GM18508 (cell line): ENCODE results near the gene CYP27A1.
"Not testable (repeated sequence)": the region's sequence is repeated elsewhere in the genome, so short reads cannot be mapped to it uniquely, and the experiment has no call there.

Experiments
- ATAC-seq: cut with Tn5 transposase; IDR thresholded peaks from one replicate; pipeline ENCODE4 v1.9.1; 2021; ENCODE audit warnings: moderate number of reproducible peaks; ENCODE audit not compliant: insufficient read depth, unreplicated experiment

Gene CYP27A1

DNA sequence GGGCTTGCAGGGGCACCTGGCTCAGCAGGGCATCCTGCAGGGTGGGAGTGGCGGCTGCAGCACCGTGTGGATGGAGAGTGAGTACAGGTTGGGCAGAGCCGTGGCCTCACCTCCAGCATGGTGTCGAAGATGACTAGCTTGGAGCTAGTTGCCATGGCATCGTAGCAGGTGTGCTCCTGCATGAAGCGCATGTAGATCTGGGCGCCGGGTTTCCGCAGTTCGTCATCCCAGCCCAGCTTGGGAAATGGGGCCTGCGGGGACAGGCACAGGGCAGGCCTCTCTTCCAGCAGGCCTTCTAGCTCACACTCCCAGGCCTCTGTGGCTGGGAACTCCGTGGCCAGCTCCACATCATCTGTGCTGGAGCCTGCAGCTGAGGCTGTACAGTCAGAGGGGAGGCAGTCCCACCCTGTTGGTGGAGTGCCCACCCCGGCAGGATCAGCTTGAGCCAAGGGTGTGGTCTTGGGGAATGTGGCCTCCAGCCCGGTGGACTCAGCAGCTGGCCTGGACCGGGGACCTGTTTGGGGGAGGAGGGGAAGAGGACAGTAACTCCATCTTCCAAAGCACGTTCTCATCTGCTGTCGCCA, 48.0 kb downstream of the CYP27A1 start:
- ATAC-seq: no peak

DNA sequence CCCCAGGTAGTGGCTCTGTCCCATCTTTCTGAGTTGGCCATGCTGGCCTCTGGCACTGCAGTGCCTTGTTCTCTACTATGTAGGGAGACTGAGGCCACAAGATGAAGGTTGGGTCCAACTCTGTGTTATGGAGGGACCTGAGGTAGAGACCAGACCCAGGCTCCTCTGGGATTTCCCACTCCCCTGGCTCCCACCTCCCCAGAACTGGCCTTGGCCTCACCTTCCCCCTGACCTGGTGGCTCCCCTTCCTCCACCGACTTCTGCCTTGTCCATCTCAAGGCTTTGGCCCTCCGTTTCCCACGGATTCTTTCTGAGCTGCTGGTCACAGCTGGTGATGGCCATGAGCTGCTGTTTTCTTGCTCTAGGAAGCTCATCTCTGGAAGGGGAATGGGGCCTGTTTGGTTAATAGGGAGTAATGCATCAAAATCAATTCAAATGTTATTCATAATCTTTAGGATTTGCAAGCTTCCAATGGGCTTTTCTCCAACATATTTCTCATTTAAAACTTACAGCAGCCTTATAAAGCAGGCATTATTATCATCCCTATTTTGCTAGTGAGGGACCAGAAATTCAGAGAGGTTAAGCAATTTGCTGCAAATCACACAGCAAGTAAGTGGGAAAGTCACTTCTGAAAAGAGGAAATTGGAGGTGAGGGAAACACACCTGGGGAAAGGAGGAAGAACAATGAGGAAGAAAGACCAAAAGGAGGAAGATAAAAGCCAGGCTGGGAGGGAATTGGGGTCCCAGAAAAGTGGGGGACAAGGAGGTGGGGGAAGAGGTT, 48.8 kb downstream of the CYP27A1 start:
- ATAC-seq: no peak

DNA sequence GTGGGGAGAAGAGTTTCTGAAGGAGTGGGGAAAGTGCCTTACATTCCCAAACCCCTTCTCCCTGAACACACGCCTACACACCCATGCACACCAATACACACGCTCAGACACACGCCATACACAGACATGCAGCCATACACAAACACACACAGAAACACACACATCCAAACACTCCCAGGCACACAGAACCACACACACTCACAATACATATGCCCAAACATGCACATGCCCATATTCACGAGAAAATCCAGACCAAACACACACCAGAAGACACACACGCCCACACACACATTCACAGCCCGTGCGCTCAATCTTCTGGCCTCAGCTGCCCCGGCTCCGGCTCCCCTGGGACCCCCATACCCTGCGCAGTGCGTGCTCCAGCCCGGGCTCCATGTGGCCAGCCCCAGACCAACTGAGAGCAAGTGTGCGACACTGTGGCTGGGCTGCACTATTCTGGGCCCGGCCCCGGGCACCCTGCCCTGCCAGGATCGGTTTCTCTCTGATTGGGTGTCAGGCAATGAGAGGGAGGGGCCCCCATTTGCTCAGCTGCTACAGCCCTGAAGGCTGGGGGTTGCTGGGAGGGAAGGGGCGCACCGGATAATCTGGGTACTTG, 49.5 kb downstream of the CYP27A1 start, which contains the start of gene PRKAG3:
PRKAG3 (minus strand) TSS at position 426 of the 613 bp plus-strand sequence.
- no peak for ATAC-seq

DNA sequence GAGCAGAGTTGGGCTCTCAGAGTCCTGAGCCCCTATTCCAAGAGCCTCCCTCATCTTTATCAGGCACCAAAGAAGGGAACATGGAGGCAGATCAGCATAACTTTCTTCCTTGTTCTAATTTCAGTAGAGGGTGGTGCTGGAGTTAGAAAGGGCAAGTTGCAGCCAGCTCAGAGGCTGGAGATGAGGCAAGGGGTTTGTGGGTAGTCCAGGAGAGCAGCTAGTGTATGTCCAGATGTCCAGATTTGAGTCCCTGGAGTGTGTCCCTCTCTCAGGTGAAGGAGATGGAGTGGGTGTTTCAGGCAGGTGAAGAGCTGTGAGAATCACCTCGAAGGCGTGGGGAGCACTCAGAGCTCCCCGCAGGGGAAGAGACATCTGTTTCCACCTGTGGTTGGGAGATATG, 50.1 kb downstream of the CYP27A1 start:
- ATAC-seq: no peak

DNA sequence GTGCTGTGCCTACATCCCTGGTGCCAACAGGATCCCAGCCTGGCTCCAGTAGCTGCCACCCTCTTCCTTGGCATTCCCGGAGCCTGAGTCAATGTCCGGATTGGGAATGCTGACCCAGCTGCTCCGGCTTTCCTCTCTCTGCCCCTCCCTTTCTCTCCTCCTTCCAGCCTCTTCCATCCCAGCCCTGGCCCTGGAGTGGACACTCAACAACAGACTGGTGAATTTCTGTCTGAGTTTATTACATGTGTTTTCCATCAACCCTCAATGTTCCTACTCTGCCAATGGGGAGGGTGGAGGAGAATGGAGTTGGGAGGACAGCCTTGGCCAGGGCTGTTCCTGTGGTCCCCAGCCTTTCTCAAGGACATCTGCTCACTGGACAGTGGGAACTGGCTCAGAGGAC, 50.6 kb downstream of the CYP27A1 start:
- ATAC-seq: no peak

DNA sequence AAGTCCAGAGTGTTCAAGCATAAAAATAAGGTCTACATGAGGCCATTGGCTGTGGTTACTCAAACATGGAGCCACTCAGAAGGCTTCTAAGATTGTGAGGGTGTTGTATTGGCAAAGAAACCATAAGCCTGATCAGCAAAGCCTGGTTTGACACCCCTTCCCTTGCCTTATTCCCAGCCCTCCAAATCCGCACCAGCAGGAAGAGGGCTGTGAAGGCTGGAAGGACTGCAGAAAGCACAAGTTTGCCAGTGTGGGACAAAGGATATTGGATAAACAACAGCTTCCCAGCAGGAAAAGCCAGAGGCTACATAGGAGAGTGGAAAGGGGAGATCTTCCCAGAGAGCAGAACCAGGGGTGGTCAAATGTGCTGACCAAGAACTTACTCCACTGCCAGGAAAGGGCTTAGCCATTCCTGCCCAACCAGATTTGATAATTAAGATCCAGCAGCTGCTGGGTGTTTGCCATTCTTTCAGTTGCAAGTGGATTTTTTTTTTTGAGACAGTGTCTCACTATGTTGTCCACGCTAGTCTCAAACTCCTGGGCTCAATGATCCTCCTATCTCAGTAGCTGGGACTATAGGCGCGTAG, 51.2 kb downstream of the CYP27A1 start:
- no peak for ATAC-seq

DNA sequence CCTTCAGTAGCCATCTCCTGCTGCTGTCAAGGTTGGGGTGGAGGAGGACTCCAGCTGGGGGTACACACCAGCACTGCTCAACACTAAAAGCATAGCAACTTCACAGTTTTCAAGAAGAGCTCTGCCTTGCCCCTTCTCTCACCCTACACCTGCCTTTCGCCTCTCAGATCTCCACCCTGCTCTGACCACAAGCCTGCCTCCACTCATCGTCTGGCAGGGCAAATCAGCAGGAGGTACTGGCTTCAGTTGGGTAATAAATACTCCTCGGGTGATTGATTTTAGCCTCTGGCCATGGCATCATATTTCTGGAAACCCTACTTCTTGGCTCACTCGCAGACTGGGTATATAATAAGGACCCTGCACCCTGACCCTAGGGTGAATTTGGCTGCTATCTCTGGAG, 52.7 kb downstream of the CYP27A1 start:
- no peak for ATAC-seq

DNA sequence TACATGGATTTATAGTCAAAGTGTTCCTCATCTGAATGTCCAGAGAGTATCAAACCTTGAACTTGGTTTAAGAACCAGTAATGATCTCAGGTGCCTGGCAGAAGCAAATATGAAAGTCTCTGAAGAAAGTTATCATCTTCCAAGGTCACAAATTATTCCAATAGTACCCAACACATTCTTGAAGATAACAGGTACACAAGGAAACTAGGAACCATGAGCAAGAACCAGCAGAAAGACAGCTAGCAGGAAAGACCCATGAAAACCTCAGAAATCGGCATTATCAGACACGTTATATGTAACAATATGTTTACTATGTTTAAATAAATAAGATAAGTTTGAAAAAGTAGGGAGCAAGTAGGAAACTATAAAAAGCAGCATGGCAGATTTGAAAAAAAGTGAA, 55.5 kb downstream of the CYP27A1 start:
- no peak for ATAC-seq

DNA sequence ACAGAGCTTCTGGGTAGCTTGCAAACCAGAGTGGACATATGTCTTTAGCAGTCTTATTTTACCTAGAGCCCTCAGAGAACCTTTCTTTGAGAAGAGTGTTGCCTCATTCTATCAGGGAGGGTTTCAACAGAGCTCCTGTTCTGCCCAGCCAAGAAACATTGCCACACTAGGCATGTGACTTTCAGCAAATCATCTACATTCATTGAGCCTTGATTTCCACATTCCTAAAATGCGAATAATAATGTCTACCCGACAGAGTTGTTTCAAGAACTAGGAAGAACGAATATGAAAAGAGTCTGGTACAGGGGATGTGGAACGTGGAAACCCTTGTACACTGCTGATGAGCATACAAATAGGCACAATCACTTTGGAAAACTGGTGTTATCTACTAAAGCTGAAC, 57.5 kb downstream of the CYP27A1 start:
- no peak for ATAC-seq

DNA sequence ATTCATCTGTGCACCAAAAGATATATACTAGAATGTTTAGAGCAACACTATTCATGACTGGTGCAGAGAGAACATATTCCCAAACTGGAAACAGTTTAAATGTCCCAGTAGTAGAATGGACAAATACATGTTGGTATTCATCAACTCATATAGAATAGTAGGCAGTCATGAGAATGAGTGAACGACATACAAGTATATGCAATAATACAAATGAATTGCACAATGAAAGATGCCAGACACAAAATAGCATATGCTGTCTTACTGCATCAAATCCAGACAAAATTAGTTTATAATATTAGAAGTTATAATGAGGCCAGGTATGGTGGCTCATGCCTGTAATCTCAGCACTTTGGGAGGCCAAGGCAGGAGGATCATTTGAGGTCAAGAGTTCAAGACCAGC, 57.9 kb downstream of the CYP27A1 start:
- ATAC-seq: no peak

DNA sequence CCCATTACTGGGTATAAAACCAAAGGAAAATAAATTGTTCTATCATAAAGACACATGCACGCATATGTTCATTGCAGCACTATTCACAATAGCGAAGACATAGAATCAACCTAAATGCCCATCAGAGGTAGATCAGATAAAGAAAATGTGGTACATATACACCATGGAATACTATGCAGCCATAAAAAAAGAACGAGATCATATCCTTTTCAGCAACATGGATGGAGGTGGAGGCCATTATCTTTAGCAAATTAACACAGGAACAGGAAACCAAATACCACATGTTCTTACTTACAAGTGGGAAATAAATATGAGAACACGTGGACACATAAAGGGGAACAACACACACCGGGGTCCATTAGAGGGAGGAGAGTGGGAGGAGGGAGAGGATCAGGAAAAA, 62.4 kb downstream of the CYP27A1 start:
- not testable (repeated sequence) for ATAC-seq

DNA sequence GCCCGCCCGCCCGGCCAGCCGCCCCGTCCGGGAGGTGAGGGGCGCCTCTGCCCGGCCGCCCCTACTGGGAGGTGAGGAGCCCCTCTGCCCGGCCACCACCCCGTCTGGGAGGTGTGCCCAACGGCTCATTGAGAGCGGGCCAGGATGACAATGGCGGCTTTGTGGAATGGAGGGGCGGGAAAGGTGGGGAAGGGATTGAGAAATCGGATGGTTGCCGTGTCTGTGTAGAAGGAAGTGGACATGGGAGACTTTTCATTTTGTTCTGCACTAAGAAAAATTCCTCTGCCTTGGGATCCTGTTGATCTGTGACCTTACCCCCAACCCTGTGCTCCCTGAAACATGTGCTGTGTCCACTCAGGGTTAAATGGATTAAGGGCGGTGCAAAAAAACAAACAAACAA, 65.0 kb downstream of the CYP27A1 start:
- not testable (repeated sequence) for ATAC-seq

DNA sequence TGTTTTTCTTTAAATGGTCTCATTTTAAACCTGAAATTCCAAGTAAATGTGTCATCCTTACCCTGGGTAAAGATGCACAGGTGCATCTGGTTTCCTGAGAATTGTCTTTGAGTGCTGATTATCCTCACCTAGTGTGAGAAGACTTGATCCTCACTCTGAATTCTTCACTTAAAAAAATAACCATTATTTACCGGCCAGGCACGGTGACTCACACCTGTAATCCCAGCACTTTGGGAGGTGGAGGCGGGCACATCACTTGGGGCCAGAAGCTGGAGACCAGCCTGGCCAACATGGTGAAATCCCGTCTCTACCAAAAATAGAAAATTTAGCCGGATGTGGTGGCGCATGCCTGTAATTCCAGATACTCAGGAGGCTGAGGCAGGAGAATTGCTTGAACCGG, 67.8 kb downstream of the CYP27A1 start:
- no peak for ATAC-seq

DNA sequence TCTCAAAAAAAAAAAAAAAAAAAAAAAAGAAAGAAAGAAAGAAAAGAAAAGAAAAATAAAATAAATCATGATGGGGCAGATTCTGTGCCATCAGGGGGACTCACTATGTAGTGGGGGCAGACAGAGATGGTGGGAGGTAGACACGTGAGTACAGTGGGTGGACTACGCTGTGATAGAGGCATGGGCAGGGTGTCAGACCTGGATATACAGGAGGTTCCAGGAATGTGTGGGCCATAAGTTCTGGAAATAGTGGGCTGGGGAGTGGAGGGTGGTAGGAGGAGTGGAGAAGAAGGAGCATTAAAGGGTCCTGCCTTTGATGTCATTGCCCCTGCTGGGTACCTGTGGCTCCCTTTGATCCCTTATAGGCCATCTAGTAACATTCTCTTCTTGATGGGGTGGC, 68.8 kb downstream of the CYP27A1 start:
- ATAC-seq: no peak

DNA sequence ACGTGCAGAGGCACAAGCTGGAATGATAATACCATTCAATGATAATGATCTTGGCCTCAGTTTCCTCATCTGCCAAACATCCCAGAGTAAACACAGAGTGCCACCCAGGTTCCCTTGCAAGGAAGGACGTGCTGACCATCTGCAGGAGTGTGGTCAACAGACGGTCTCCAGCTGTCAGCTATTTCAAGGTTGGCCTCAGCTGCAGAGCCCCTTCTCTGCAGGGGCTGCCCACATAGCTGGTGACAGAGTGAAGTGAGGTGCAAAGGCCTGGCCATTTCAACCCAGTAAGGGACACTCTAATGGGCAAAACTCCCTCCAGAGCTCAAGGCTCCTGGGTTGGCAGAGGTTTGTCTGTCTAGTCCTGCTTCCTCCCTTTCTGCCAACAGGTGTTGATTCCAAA, 69.3 kb downstream of the CYP27A1 start:
- no peak for ATAC-seq

DNA sequence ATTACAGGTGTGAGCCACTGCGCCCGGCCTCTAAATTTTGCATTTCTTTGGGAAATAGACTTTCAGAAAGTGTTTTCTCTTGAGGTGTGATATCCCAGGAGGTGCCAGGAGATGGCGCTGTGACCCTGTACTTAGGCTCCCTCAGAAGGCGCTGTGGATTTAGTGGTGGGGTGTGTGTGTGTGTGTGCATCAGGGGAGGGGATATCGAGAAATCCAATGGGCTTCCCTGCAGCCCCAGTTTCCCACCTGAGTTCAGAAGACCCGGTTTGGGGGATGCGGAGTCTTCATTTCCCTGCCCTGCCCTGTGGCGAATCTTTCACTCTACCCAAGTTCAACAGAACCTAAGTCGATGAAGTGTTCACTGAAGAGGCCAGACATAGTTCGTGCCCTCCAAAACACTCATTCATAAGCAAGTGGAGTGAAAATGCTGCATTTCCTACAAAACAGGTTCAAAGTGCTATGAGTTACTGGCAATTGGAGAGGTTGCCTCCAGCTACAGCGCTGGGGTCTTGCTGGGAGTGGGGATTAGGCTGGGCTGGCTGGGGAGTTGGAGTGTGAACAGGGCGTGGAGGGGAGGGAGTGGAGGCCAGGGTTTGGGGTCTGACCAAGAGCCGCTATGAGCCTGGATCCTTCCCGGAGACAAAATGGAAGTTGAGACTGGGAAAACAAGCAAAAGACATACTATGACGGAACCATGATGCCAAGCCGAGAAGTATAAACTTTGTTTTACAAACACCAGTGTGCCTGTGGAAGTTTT, 71.1 kb downstream of the CYP27A1 start:
- ATAC-seq: no peak

DNA sequence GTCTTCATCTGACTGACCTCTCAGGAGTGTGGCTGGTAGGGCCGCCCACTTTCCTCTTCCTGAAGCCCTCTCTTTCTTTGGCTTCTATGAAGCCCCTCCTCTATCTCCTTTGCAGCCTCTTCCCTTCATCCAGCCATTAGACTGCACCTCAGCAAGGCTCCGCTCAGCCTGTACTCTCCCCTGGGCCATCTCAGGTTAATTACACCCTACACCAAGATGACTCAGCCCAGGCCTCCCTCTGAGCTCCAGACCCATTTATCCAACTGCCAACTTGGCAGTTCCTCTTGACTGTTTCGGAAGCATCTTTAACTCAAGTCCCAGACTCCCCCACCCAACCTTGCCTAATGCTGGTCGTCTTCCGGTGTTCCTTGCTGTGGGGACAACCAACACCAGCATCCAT, 71.8 kb downstream of the CYP27A1 start:
- ATAC-seq: no peak

DNA sequence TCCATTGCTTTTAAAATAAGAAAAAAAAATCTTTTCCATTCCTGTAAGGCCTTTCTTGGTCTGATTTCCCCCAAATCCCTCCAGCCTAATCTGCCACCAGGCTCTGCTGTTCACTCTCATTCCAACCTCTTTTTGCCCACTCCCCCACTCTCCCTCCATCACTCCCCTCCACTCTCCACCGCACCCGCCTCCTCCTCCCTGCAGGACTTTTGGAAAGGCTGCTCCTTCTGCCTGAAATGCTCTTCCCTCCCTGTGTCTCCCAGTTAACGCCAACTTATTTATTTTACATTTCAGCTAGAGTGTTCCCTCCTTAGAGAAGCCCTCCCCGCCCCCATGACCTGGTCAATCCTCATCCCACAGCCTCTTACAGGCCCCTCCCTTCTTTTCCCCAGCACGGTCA, 72.9 kb downstream of the CYP27A1 start:
- ATAC-seq: no peak

DNA sequence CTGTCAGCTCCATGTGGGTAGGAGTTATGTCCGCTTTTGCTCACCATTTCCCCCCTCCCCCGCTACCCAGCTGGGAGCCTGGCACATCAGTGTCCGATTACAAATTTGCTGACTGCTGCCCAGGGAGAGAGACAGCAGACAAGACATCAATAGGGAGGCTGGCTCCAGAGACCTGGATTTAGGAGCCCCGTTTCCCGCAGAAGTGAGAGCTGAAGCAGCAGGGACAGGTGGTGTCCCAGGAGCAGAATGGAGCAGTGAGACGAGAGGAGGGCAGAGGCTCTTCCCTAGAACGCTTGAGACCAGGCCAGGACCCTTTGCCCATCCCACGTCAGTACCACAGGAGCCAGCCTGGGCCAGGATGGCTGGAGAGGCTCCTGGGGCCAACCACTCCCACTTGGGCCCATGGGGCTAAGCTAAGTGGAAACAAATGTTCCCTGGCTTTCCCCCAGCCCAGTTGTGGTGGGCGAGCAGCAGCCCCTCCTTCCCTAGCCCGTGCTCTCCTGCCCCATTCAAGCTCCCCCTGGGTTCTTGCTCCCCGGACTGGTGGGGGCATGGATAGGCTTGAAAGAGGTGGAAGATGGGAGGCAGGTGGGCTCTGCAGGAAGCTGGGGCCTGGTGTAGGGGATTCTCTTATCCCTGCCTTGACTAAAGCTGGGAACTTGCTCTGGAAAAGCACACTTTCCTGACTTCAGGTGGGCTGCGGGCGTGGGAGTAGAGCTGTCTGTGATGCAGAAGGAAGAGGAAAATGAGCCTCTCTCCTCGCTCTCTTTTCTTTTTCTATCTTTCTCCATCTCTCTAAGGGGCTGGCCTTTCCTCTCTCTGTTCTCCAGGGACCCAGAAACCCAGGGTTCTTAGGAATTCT, 73.6 kb downstream of the CYP27A1 start:
- no peak for ATAC-seq
